Measurements from ENCODE around the gene OPCML.

- no peak for TF ChIP-seq CTCF (IDR thresholded peaks at IDR 0.05)
- TF ChIP-seq POLR2AphosphoS5 (IDR thresholded peaks at IDR 0.05), result no peak
- TF ChIP-seq POLR2A (IDR thresholded peaks at IDR 0.05), result no peak
These were observed 282.8 kb downstream of the OPCML start for GRCh38 chr11:133249530-133249929.

All from suprapubic skin (tissue), 4 donors.